Fibroblast of skin of right biceps (primary cell): ENCODE measurements around the gene DUOX1.

Experiments used
- DNase-seq: peaks from one replicate; pipeline ENCODE4 v3.0.0-alpha.2; 2013

Gene DUOX1

DNA sequence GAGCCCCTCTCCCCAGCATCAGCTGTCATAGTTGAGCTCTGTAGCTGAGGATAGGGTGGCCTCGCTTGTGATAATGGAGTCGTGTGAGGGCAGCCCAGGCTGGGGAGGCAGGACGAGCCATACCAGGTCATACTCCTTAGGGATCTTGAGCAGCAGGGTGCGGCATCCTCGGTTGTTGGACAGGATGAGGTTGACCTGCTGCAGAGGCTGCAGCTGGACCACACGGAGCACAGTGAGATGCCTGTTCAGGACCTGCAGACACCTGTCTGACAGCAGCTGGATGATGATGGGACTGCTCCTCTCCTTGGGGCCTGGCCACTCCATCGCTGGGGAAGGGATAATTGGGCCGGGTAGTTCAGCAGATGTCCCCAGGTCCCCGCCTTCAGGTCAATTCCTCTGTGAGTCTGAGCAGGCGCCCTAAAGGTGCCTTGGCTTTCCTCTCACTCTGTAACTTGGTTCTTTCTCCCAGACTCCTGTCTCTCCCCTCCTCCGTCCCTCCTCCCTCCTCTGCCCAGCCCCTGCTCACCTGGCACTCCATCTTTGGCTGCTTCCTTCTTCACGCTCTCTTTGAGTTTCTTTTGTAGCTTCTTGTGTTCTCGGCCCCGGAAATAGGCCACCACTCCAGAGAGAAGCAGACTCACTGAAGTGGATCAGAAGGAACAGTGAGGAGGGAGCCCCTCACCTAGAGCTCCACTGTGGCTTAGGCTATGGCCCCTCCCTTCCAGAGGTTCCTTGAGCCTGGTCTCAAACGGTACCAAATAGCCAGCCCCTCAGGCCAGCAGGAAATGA lies 23.6 kb upstream of the DUOX1 start:
- DNase-seq = no peak

DNA sequence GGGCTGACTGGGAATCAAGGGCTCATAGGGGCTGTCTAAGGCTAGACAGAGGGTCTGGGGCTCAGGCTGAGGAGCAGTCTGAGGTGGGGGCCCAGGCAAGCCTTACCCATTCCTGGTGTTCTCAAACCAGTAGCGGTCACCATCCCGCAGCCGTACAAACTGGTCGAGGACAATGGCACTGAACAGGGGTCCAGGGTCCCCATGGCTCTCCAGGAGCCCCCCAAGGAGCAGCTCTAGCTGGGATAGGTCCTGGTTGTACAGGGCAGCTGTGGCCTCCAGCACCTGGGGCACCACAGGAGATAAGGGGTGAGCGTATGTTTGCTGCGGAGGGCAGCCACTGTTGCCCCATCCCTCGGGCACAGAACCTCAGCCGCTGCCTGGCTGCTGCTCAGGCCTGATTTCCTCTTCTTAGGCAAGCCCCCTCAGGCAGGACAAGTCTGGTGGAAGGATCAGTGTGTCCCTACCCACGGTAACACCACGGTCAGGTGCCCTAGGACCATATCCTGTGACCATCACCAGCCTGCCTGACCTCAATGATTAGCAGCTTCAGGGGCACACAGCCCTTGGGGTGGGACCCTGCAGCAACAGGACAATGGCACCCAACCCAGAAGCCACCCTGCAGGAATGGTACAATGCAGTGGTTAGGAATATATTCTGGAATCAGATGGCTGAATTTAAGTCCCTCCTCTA lies 21.7 kb upstream of the DUOX1 start:
- DNase-seq = no peak

DNA sequence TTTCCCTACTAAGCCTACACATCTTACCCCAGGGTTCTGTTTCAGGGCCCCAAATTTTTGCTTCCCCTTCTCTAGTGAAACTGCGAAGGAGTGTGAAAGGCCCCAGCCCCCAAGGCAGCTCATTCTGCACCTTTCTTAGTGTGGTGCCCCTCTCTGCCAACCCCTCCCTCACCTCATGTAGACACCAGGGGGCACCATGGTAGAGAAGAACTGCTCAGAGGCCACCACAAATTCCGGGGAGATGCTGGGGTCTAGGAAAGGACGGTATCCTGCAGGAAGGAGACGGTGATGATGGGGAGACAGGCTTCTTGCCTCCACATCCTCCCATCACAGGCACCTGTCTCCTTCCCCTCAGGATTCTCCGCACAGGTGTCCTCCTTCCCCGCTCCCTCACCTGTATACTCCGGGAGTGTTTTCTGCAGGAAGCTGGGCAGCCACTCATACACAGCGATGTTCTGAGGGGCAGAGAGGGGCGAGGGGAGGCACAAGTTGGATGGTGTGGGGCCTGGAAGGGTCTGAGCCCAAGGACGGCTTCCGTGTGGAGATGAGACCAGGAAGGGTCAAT lies 19.5 kb upstream of the DUOX1 start:
- no peak for DNase-seq

DNA sequence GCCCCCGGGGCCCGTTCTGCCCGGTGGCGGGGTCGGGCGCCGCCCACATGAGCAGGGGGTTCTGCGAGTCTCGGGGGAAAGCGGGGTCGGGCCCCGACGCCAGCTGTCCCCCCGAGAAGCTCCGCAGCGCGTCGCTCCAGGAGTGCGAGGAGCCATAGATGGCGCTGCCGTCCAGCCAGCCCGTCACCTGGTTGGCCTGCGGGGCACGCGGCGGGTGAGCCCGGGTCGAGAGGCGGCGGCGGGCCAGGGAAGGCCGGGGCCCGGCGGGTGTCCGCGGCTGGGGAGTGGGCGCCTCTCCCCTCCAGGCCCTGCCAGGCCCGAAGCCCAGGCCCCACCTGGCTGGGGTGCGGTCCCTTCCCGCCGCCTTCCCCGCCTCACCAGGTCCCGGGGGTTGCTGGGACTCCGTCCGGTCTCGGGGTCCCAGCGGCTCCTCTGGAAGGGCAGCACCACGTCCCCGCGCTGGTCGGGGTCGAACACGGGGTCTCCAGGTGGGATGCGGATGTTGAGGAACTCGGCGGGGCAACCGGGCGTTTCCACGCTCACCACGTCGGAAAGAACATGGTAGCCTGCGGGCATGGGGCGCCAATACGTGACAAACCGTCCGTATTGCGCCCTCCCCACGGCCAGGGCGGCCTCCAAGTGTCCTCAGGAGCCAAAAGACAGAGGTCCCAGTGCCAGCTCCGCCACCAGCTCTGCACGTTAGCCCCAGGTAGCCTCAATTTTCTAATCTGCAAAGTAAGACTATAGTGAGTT lies 18.2 kb upstream of the DUOX1 start:
- no peak for DNase-seq

DNA sequence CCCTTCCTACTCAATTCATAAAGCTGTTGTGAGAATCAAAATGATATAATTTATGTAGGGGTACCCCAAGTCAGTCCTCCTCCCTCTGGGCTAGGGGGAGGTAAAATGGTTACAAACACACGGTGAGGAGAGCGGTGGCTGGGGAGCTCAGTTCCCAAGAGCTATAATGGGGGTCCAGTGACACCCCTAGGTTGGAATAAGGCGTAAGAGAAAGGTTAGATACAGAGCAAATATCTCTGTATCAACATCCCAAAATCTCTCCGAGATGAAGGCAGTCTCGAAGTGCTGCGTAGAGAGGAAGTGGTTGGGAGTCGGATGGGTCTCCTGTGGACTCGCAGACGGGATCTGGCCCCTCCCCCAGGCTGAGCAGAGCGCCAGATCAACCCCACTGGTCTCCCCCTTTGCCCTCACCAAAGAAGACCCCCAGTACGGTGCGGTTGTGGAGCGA lies 17.6 kb upstream of the DUOX1 start:
- no peak for DNase-seq

DNA sequence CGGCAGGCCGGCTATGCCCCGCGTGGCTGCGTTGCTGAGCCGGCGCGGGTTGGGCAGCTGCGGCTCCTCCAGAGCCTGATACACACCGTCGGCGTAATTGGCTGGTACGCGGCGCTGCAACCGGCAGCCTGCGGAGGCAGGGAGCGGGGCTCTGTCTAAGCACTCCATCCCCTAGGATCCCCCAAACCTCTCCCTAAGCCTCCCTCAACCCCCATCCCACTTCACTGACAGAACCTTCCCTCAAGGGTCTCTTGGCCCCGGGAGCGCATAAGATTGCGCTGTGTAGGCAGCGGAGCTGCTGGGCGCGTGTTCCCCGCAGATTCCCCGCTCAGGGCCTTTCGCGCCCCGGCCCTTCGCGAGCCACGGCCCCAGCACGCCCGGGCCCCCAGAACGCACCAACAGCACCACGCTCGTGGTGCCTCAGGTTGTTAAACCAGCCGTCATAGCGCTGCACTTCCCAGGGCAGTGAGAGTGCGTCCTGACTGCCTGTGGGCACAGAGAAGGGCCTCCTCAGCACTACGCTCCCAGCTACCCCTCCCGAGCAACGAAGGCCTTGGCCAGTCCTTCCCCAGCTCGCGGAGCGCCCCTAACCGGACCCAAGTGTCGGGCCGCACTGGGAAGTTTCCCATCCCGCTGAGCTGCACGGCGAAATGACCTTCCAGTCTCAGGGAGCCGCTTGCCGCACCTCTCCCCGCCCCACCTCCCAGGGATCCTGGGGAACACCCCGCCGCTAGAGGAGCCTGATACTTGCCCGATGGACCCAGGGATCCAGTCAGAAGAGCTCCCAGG lies 17.0 kb upstream of the DUOX1 start:
- DNase-seq = no peak

DNA sequence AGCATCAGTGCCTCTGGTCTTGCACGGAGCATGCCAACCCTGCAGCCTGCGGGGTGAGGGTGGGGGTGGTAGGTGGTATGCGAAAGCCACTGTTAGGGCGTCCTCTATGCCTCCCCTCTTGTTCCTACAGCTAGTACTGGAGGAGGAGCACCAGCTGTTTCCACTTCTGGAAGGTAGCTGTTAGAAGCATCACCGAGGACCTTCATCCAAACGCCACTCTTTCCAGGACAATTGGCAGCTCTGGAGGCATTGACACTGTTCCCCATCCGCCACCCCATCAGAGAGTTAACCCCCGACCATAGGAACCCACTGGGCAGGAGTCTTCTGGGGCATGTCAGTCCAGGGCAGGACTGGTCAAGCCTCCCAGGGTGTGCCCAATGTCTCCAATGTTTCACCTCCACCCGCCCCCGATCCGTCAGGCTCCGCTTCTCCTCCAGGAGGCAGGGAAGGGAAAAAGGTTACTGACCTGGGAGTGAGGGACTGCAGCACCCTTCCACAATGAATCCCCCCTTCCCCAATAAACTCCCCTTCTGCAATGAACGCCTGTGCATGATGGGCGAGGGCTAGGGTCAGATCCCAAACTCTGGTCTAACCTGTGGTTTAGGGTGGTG lies 16.3 kb upstream of the DUOX1 start:
- no peak for DNase-seq

DNA sequence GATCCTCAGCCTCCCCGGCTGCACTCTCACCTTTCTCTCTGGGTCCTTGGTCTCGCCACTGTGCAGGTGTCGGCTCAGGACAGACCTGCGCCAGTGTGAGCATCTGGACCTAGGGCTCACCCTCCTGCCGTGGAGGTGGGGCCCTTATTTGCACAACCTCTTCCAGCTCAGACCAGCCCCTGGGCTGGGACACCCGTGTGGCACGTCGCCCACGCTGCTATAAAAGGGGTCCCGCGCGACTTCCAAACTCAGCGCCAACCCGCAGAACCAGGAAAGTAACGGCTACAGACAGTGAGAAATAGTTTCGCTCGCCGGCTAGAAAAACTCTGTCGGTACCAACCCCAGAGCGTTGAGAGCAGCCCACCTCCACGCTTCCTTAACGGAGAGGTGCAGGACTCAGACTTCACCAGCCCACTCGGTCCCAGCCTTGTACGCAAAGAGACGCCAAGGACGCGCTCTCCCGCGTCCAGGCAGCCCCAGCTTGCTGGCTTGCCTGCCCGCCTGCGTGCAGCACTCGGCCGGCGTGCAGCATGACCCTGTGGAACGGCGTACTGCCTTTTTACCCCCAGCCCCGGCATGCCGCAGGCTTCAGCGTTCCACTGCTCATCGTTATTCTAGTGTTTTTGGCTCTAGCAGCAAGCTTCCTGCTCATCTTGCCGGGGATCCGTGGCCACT lies 15.6 kb upstream of the DUOX1 start, which contains the start of the genes DUOX2 and DUOXA2:
DUOX2 (minus strand) TSS at position 97 of the 675 bp plus-strand sequence. CDS start 761 bp downstream, outside the sequence.
DUOXA2 (plus strand) TSS at position 251 of the 675 bp plus-strand sequence; CDS start at position 531, 280 bp downstream.
- DNase-seq = no peak

DNA sequence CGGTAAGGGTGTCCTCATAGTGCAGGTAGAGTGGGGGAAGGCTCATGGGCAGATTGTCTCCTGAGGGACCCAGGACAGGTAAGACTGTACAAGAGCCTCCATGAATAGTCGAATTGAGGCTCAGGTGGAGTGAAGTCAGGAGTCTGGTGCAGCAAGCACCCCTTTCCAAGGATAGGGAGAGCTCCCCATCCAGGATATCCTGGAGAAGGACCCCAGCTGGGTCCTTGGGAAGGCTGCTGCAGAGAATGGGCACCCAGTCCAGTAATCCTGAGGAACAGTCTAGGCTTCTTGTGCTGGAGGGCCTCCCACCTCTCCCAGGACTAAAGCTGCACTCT lies 15.1 kb upstream of the DUOX1 start:
- no peak for DNase-seq

DNA sequence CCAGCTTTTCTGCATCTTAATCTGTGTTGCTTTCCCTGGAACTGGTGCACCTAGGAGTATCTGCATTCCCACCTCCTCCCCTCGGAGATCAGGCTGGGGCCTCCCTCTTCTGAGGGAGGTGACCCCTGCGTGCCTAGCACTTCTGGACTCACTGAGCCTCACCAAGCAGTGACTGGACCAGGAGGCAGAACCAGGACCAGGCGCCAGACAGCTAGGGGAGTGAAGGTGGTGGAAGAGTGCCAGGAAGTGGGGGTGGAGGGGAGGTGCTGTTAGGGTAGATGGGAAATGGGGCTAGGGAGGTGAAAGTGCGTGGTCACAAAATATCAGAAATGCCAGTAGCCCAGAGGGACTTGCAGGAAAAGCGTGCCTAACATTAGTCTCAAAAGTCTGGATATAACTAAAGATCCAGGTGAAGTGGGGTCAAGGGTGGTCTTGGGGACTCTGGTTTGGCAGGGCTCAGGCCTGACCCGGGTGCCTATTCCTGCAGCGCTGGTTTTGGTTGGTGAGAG lies 14.4 kb upstream of the DUOX1 start:
- DNase-seq = no peak

DNA sequence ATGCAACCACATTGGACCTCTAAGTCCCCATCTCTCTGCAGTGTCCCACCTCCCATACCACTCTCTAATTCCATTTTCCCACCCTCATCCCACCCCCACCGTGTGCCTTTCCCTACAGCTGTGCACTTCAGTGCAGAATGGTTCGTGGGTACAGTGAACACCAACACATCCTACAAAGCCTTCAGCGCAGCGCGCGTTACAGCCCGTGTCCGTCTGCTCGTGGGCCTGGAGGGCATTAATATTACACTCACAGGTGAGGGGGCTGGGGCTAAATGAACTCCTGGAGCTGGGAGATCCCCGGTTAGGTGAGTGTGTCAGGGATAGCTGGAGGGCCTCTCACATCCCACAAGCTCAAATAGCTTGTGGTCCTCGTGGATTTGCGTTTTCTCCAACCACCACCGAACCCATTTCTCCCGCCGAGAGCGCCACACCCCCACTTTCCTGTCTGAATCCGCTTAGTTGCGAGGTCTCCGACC lies 13.8 kb upstream of the DUOX1 start:
- no peak for DNase-seq

DNA sequence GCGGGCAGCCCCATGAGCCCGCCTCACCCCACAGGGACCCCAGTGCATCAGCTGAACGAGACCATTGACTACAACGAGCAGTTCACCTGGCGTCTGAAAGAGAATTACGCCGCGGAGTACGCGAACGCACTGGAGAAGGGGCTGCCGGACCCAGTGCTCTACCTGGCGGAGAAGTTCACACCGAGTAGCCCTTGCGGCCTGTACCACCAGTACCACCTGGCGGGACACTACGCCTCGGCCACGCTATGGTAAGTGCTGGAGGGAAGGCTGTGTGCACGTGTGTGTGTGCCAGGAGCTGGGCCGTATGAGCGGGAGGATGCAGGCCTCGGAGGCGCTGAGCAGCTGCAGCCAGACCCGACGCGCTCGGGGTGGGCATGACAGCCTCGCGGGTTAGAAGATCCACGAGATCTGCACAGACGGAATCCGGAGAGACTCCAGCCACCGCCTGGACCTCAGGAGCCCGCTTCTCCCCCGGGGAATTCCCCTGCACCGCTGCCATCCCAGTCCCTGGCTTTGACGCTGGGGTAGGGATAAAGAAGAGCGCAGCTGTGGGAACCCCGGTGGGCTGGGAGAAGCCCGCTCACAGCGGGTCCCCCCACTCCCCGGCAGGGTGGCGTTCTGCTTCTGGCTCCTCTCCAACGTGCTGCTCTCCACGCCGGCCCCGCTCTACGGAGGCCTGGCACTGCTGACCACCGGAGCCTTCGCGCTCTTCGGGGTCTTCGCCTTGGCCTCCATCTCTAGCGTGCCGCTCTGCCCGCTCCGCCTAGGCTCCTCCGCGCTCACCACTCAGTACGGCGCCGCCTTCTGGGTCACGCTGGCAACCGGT lies 13.1 kb upstream of the DUOX1 start:
- no peak for DNase-seq

DNA sequence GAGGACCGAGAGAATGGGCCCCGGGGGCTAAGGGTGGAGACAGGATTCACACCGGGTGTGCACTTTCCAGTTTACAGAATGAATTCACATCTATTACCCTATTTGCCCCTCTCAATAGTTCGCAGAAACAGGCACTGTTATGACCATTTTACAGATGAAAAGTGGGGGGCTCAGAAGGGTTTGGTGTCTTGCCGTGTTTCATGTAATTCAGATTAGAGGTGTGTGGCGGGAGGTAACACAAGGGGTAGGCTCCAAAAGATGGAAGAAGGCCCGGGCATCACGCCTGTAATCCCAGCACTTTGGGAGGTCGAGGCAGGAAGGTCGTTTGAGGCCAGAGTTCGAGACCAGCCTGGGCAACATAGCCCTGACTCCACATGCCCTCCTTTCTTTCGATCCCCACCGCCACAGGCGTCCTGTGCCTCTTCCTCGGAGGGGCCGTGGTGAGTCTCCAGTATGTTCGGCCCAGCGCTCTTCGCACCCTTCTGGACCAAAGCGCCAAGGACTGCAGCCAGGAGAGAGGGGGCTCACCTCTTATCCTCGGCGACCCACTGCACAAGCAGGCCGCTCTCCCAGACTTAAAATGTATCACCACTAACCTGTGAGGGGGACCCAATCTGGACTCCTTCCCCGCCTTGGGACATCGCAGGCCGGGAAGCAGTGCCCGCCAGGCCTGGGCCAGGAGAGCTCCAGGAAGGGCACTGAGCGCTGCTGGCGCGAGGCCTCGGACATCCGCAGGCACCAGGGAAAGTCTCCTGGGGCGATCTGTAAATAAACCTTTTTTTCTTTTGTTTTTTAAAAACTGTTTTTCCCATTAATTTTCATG lies 12.3 kb upstream of the DUOX1 start:
- no peak for DNase-seq

DNA sequence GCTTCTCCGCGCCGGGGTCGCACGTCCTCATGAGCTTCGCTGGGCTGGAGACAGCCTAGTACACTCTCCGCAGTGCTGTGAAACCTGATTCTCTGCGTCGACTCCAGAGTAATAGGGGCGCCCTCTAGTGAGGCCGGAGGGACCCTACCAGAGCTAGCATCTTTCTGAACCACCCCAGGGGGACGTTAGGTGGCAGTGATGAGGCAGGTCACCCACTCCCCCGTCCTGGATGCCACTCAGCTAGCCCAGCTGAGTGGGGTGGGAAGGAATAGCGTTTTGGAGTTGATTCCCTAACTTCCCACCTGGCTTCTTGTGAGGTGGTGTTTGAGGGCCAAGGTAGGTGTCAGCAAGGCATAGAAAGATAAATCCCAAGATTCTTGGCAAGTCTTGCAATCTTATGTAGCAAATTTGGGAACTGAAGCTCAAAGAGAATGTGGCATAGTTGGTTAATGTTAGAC lies 11.6 kb upstream of the DUOX1 start:
- peak; percentile 88 for DNase-seq

DNA sequence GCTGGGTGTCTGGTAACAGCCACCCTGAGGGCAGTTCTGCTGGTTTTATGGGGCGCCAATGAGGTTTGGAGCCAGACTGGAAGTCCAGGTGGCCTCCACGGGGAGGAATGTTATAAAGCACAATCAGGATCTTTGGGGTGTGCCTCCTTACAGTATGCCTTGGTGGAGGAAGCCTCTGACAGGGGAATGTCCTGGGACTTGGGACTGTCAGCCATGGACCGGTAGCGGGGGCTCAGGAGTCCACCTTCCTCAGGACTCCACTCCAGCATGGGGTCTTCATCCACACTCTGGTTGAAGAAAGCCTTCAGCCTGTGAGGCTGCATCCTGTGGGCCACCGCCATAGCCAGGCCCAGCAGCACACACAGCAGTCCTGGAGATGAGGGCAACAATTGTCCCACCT lies 10.8 kb upstream of the DUOX1 start:
- no peak for DNase-seq

DNA sequence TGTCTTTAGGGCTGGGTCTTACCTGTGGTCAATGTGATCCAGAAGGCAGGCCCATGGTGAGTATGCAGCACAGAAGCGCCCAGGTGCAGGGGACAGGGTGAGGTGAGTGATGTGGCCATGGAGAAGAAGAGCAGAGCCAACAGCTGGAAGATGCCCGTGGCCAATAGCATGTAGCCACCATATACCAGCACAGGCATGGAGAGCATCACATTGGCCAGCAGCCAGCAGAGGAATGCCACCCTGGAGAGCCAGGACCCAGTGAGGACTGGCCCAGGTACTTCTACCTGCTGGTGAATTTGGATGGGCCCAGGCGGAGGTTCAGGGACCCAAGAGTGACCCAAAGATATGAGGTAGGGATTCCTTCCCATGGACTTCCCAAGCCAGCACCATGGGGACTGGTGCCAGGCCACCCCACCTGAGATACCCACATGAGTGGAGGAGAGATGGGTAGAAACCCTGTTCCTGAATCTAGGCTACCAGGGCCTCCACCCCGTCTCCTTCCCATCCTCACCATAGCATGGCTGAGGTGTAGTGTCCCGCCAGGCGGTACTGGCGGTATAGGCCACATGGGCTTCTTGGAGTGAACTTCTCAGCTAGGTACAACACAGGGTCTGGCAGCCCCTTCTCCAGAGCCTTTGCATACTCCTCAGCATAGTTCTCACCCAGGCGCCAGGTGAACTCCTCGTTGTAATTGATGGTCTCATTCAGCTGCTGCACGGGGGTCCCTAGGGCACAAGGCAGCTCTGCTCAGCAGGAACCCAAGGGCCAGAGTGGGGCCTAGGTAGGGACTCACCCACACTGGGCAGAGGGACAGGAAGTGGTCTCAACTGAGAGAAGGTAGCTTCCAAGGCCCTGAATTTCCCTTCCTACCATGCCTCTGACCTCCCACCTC lies 9.5 kb upstream of the DUOX1 start:
- no peak for DNase-seq

DNA sequence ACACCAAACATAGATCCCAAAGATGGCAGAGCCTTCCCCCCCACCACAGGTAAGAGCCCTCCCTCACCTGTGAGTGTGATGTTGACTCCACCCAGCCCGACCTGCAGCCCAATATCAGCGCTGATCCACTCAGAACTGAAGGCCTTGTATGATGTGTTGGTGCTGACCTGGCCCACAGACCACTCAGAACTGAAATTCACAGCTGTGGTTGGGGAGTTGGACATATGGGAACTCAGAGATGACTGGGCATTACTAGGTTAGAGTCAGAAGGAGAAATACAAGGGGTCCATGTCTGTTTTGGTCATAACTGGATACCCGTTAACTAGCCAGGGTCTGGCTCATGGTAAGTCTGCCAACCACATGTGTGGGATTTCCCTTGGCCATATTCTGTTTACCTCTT lies 8.8 kb upstream of the DUOX1 start:
- no peak for DNase-seq
